BLaER1 (cell line): ENCODE data around the gene TMEM259.
"Not testable (repeated sequence)": the region's sequence is repeated elsewhere in the genome, so short reads cannot be mapped to it uniquely, and the experiment has no call there.

Experiments
- H3K27ac ChIP-seq: shearing (Covaris generic); formaldehyde crosslinking; 2 replicates; pipeline ENCODE4 v1.8.1; 2022
- H3K27me3 ChIP-seq: shearing (Covaris generic); formaldehyde crosslinking; 2 replicates; pipeline ENCODE4 v1.8.1; 2022
- H3K36me3 ChIP-seq: shearing (Covaris generic); formaldehyde crosslinking; 2 replicates; pipeline ENCODE4 v1.8.1; 2022
- H3K4me1 ChIP-seq: shearing (Covaris generic); formaldehyde crosslinking; 2 replicates; pipeline ENCODE4 v1.8.1; 2022
- H3K4me2 ChIP-seq: shearing (Covaris generic); formaldehyde crosslinking; 2 replicates; pipeline ENCODE4 v1.8.1; 2022
- H3K4me3 ChIP-seq: shearing (Covaris generic); formaldehyde crosslinking; 2 replicates; pipeline ENCODE4 v1.8.1; 2022
- H3K9ac ChIP-seq: shearing (Covaris generic); formaldehyde crosslinking; 2 replicates; pipeline ENCODE4 v1.8.1; 2022
- H3K9me3 ChIP-seq: shearing (Covaris generic); formaldehyde crosslinking; 2 replicates; pipeline ENCODE4 v1.8.1; 2022
- H4K20me1 ChIP-seq: shearing (Covaris generic); formaldehyde crosslinking; 2 replicates; pipeline ENCODE4 v1.8.1; 2022
- Cebpa-rat ChIP-seq: shearing (Covaris generic); IDR thresholded peaks from 2 replicates; pipeline ENCODE4 v1.8.1; 2022

TMEM259 gene

DNA sequence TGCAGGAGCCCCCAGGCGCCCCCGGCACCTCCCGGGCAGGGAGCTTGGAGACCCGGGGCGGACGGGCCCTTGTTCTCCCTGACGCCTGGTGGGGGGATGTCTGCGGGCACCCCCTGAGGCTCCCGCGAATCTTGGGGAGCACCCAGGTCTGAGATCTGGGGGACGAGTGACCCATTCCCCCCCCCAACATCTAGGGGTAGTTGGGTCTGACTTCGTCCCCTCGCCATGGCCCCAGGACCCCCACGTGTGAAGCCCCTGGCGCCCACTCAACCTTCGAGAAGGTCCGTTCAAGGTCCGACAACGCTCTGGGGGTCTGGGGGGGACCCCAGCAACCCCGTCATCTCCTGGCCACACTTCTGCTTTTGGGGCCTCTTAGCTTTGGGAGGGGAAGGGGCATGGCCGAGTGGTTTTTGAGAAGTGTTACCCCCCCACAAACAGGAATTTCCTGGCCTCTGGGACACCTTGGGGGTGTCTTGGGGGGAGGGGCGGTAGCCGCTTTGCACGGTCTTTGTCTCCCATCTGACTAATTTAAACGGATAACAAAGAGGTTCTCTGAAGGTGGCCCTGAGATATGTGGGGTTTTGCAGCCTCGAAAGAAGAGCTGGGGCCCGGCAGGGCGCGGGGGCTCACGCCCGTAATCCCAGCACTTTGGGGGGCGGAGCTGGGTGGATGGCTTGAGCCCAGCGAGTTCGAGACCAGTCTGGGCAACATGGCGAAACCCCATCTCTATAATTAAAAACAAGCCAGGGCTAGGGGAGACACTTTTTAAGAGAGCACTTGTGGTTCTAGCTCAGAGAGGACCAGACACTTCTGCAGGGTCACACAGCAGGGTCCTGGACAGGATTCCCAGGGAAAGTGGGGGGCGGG, 6.1 kb upstream of the TMEM259 start:
- TF ChIP-seq Cebpa-rat, result no peak
- 0 out of 2 replicates have a peak, but pooled peaks cover 11% of the 10 kb centered on the region for H4K20me1 ChIP-seq

GRCh38 chr19:1025960-1026782, 5.2 kb upstream of the TMEM259 start, which contains the start of gene CNN2:
Gene CNN2 (plus strand): TSS chr19:1026608. CDS start chr19:1026662, 54 bp downstream.
- peaks cover 48% of the 10 kb centered on the region for H3K4me1 ChIP-seq
- H3K27me3 ChIP-seq, result peaks cover 43% of the 10 kb centered on the region
- 0 out of 2 replicates have a peak, but pooled peaks cover 11% of the 10 kb centered on the region for H4K20me1 ChIP-seq
- peak within 1 kb of the TSS; percentile 99 for H3K4me2 ChIP-seq
- H3K9ac ChIP-seq, result peak within 1 kb of the TSS; percentile 15; the same call in 1 of the 2 replicates
- H3K36me3 ChIP-seq, result no peaks in the 10 kb centered on the region
- H3K27ac ChIP-seq, result no peak within 1 kb of the TSS
- TF ChIP-seq Cebpa-rat, result no peak
- no peaks in the 10 kb centered on the region for H3K9me3 ChIP-seq
- H3K4me3 ChIP-seq, result peak within 1 kb of the TSS; percentile 73

More for the DNA sequence above, 6.1 kb upstream of the TMEM259 start:
- H3K4me1 ChIP-seq, result peaks cover 45% of the 10 kb centered on the region
- H3K36me3 ChIP-seq, result 0 out of 2 replicates have a peak, but pooled peaks cover under 1% of the 10 kb centered on the region
- H3K9ac ChIP-seq, result peak overlapping the region; percentile 15; the same call in 1 of the 2 replicates
- no peaks in the 10 kb centered on the region for H3K9me3 ChIP-seq
- H3K27ac ChIP-seq, result no peak overlapping the region
- peaks cover 43% of the 10 kb centered on the region for H3K27me3 ChIP-seq
- H3K4me2 ChIP-seq, result peak overlapping the region; percentile 99
- peak overlapping the region; percentile 73 for H3K4me3 ChIP-seq

DNA sequence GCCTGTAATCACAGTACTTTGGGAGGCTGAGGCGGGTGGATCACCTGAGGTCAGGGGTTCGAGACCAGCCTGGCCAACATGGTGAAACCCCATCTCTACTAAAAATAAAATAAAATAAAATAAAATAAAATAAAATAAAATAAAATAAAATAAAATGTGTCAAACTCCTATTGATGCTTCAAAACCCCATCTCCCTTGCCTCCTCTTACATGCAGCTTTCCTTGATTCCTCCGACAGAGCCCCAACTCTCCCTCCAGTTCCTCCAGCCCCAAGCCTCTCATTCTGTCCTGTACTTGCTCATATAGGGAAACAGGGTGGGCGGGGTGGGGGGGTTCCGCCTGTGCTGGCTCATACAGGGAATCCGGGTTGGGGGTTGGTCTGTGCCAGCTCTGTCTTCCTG, 4.2 kb upstream of the TMEM259 start:
- H3K4me1 ChIP-seq, result peaks cover 48% of the 10 kb centered on the region
- peaks cover 19% of the 10 kb centered on the region for H4K20me1 ChIP-seq
- H3K27ac ChIP-seq, H3K4me3 ChIP-seq, H3K9me3 ChIP-seq, H3K9ac ChIP-seq, H3K4me2 ChIP-seq, H3K36me3 ChIP-seq: not testable (repeated sequence)
- peaks cover 43% of the 10 kb centered on the region for H3K27me3 ChIP-seq

- H3K4me1 ChIP-seq, result peaks cover 58% of the 10 kb centered on the region
- H3K27me3 ChIP-seq, result peaks cover 31% of the 10 kb centered on the region
- not testable (repeated sequence) for H3K4me3 ChIP-seq, H3K36me3 ChIP-seq, H3K9ac ChIP-seq, H3K4me2 ChIP-seq, H3K9me3 ChIP-seq, H3K27ac ChIP-seq
- peaks cover 32% of the 10 kb centered on the region for H4K20me1 ChIP-seq
Measured at GRCh38 chr19:1023883-1024188, 2.9 kb upstream of the TMEM259 start.

- H3K4me1 ChIP-seq, result peaks cover 55% of the 10 kb centered on the region
- peak overlapping the region; percentile 98 for H3K27ac ChIP-seq
- peak overlapping the region; percentile 99 for H3K9ac ChIP-seq
- H3K4me2 ChIP-seq, result peak overlapping the region; percentile 99
- H3K27me3 ChIP-seq, result no peaks in the 10 kb centered on the region
- H3K9me3 ChIP-seq, result no peaks in the 10 kb centered on the region
- H4K20me1 ChIP-seq, result peaks cover 56% of the 10 kb centered on the region
- H3K36me3 ChIP-seq, result peaks cover 37% of the 10 kb centered on the region
- TF ChIP-seq Cebpa-rat, result no peak
- H3K4me3 ChIP-seq, result peak overlapping the region; percentile 99
Measured at GRCh38 chr19:1019980-1020867, 699 bp downstream of the TMEM259 start.

GRCh38 chr19:1019616-1019961, 1.3 kb downstream of the TMEM259 start:
- peak overlapping the region; percentile 99 for H3K4me2 ChIP-seq
- peak overlapping the region; percentile 99 for H3K4me3 ChIP-seq
- H3K27me3 ChIP-seq, result no peaks in the 10 kb centered on the region
- peaks cover 63% of the 10 kb centered on the region for H4K20me1 ChIP-seq
- H3K9me3 ChIP-seq, result no peaks in the 10 kb centered on the region
- H3K9ac ChIP-seq, result peak overlapping the region; percentile 99
- peak overlapping the region; percentile 98 for H3K27ac ChIP-seq
- peaks cover 55% of the 10 kb centered on the region for H3K4me1 ChIP-seq
- H3K36me3 ChIP-seq, result peaks cover 43% of the 10 kb centered on the region
- TF ChIP-seq Cebpa-rat, result no peak

- Histone ChIP-seq H3K9me3 (no peaks in the 10 kb centered on the region), H3K4me1 (peaks cover 55% of the 10 kb centered on the region), H3K36me3 (peaks cover 49% of the 10 kb centered on the region), H3K4me2 (peak overlapping the region; percentile 99), H3K27me3 (no peaks in the 10 kb centered on the region), H3K9ac (peak overlapping the region; percentile 99), H3K27ac (peak overlapping the region; percentile 98), H4K20me1 (peaks cover 68% of the 10 kb centered on the region), H3K4me3 (peak overlapping the region; percentile 99)
- no peak for TF ChIP-seq Cebpa-rat
Measured at GRCh38 chr19:1018932-1019615, 1.8 kb downstream of the TMEM259 start.

DNA sequence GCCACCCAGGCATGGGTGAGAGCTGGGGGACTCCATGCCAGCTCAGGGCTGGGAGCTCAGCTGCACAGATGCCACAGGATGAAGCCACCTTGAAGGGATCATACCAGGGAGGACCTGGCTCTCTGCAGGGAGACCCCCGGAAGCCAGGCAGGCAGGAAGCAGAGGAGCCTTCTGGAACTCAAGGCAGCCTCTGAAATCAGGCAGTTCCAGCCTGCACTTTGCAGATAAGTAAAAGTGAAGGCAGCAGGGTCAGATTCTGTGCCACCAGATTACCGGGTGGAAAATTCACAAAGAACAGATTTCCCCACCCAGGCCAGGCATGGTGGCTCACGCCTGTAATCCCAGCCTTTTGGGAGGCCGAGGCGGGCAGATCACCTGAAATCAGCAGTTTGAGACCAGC, 2.5 kb downstream of the TMEM259 start:
- Histone ChIP-seq H3K4me2 (peak overlapping the region; percentile 99), H4K20me1 (peaks cover 75% of the 10 kb centered on the region), H3K27me3 (no peaks in the 10 kb centered on the region), H3K9me3 (no peaks in the 10 kb centered on the region), H3K27ac (peak overlapping the region; percentile 51), H3K9ac (peak overlapping the region; percentile 99), H3K36me3 (peaks cover 55% of the 10 kb centered on the region), H3K4me1 (peaks cover 55% of the 10 kb centered on the region), H3K4me3 (no peak overlapping the region)
- no peak for TF ChIP-seq Cebpa-rat

GRCh38 chr19:1017906-1018305, 3.0 kb downstream of the TMEM259 start:
- peaks cover 51% of the 10 kb centered on the region for H3K4me1 ChIP-seq
- H3K9ac ChIP-seq, result peak overlapping the region; percentile 99; the same call in 1 of the 2 replicates
- H4K20me1 ChIP-seq, result peaks cover 80% of the 10 kb centered on the region
- H3K4me3 ChIP-seq, result no peak overlapping the region
- TF ChIP-seq Cebpa-rat, result no peak
- peak overlapping the region; percentile 51 for H3K27ac ChIP-seq
- no peaks in the 10 kb centered on the region for H3K9me3 ChIP-seq
- no peaks in the 10 kb centered on the region for H3K27me3 ChIP-seq
- H3K36me3 ChIP-seq, result peaks cover 60% of the 10 kb centered on the region
- H3K4me2 ChIP-seq, result peak overlapping the region; percentile 99
